Measurements from ENCODE around the gene TUFT1. TPM values are rescaled to one million over a fixed set of nuclear protein-coding genes. Genes with fewer than 3 reads are reported as not detected.

The TUFT1 gene
- total and polyA plus RNA-seq, 12 donors, result 5.5 to 18.5 (median 9.1) TPM

- H3K4me3 ChIP-seq, result no peak overlapping the region
- no peak for TF ChIP-seq POLR2A (IDR thresholded peaks at IDR 0.05)
- TF ChIP-seq, protein P1, sequence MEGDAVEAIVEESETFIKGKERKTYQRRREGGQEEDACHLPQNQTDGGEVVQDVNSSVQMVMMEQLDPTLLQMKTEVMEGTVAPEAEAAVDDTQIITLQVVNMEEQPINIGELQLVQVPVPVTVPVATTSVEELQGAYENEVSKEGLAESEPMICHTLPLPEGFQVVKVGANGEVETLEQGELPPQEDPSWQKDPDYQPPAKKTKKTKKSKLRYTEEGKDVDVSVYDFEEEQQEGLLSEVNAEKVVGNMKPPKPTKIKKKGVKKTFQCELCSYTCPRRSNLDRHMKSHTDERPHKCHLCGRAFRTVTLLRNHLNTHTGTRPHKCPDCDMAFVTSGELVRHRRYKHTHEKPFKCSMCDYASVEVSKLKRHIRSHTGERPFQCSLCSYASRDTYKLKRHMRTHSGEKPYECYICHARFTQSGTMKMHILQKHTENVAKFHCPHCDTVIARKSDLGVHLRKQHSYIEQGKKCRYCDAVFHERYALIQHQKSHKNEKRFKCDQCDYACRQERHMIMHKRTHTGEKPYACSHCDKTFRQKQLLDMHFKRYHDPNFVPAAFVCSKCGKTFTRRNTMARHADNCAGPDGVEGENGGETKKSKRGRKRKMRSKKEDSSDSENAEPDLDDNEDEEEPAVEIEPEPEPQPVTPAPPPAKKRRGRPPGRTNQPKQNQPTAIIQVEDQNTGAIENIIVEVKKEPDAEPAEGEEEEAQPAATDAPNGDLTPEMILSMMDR (IDR thresholded peaks at IDR 0.05), result no peak
- intact Hi-C loops (cut with DNase I), result no loop called here
- H3K27me3 ChIP-seq, result no peaks in the 10 kb centered on the region
- no peaks in the 10 kb centered on the region for H3K36me3 ChIP-seq (replicated peaks in 1 of 2)
- no peaks in the 10 kb centered on the region for H3K9me3 ChIP-seq (replicated peaks in 1 of 3)
- H3K4me1 ChIP-seq (replicated peaks in 1 of 2), result no peaks in the 10 kb centered on the region
- WGBS, 4 donors, result 82 to 88% (median 85%) methylated on average over 7 of the region's 7 CpGs
- no peak overlapping the region for H3K27ac ChIP-seq
- DNase-seq, result no peak
These were observed 13.2 kb upstream of the TUFT1 start for GRCh38 chr1:151526735-151527525.

DNA sequence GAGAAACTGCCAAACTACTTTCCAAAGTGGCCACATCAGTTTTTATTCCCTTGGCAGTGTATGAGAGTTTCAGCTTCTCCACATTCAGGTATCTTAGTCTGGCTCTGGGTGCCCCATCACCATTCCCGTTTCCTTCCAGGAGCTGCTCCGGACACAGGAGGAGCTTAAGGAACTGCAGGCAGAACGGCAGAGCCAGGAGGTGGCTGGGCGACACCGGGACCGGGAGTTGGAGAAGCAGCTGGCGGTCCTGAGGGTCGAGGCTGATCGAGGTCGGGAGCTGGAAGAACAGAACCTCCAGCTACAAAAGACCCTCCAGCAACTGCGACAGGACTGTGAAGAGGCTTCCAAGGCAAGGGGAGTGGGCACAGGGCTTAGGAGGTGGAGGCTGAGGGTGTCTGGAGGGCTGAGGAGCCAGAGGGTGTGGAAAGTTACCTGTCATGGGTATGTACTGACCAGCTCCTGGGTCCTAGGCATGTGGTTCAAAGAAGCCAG is 10.9 kb upstream of the TUFT1 start:
- no peak for DNase-seq

DNA sequence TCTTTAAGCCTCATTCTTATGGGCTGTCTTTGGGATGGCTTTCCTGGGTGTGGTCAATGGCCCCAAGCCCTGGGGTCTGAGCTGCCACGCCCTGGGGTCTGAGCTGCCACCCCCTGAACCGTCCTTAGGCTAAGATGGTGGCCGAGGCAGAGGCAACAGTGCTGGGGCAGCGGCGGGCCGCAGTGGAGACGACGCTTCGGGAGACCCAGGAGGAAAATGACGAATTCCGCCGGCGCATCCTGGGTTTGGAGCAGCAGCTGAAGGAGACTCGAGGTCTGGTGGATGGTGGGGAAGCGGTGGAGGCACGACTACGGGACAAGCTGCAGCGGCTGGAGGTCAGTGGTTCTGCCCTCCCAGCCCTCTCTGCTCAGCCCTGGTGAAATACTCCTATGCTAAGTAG is 10.3 kb upstream of the TUFT1 start:
- Histone ChIP-seq H3K36me3 (replicated peaks in 1 of 2) (no peaks in the 10 kb centered on the region), H3K27me3 (no peaks in the 10 kb centered on the region), H3K4me1 (replicated peaks in 1 of 2) (no peaks in the 10 kb centered on the region), H3K27ac (no peak overlapping the region), H3K4me3 (no peak overlapping the region), H3K9me3 (replicated peaks in 1 of 3) (no peaks in the 10 kb centered on the region)
- no peak for DNase-seq
- 87 to 95% (median 91%) methylated on average over 3 to 18 of the region's 18 CpGs for WGBS, 4 donors
- intact Hi-C loops (cut with DNase I), result no loop called here
- no peak for TF ChIP-seq POLR2A (IDR thresholded peaks at IDR 0.05)
- TF ChIP-seq, protein P1 (IDR thresholded peaks at IDR 0.05), result no peak

More for the DNA sequence above, 10.9 kb upstream of the TUFT1 start:
- H3K27me3 ChIP-seq, result no peaks in the 10 kb centered on the region
- TF ChIP-seq, protein P1 (IDR thresholded peaks at IDR 0.05), result no peak
- TF ChIP-seq POLR2A (IDR thresholded peaks at IDR 0.05), result no peak
- intact Hi-C loops (cut with DNase I), result no loop called here
- no peaks in the 10 kb centered on the region for H3K9me3 ChIP-seq (replicated peaks in 1 of 3)
- no peak overlapping the region for H3K27ac ChIP-seq
- WGBS, 4 donors, result 82 to 97% (median 88%) methylated on average over 10 to 11 of the region's 11 CpGs
- no peak overlapping the region for H3K4me3 ChIP-seq
- H3K4me1 ChIP-seq (replicated peaks in 1 of 2), result no peaks in the 10 kb centered on the region
- no peaks in the 10 kb centered on the region for H3K36me3 ChIP-seq (replicated peaks in 1 of 2)

DNA sequence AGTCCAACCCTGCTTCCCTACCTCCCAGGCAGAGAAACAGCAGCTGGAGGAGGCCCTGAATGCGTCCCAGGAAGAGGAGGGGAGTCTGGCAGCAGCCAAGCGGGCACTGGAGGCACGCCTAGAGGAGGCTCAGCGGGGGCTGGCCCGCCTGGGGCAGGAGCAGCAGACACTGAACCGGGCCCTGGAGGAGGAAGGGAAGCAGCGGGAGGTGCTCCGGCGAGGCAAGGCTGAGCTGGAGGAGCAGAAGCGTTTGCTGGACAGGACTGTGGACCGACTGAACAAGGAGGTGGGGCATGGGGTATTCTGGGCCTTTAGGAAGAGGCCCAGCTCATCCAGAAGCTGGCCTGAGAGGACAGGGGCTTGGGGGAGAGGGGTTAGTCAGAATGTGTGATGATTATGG is 9.6 kb upstream of the TUFT1 start:
- no peak overlapping the region for H3K4me3 ChIP-seq
- intact Hi-C loops (cut with DNase I), result no loop called here
- H3K27ac ChIP-seq, result no peak overlapping the region
- TF ChIP-seq, protein P1 (IDR thresholded peaks at IDR 0.05), result no peak
- no peak for TF ChIP-seq POLR2A (IDR thresholded peaks at IDR 0.05)
- H3K36me3 ChIP-seq (replicated peaks in 1 of 2), result no peaks in the 10 kb centered on the region
- no peaks in the 10 kb centered on the region for H3K4me1 ChIP-seq (replicated peaks in 1 of 2)
- H3K27me3 ChIP-seq, result no peaks in the 10 kb centered on the region
- 85 to 93% (median 89%) methylated on average over 9 to 11 of the region's 11 CpGs for WGBS, 4 donors
- no peak for DNase-seq
- H3K9me3 ChIP-seq (replicated peaks in 1 of 3), result no peaks in the 10 kb centered on the region
